Neuron (in vitro differentiated cells): ENCODE results near the gene GPC6.

Experiments used
- H2AFZ ChIP-seq: one replicate; pipeline ENCODE4 v1.6.1; 2013; ENCODE audit warnings: low read depth, mild to moderate bottlenecking, inconsistent platforms, low read length, moderate library complexity
- H3K27me3 ChIP-seq: one replicate; pipeline ENCODE4 v1.6.1; 2013; ENCODE audit warnings: low read length; ENCODE audit not compliant: insufficient read depth
- H3K36me3 ChIP-seq: one replicate; pipeline ENCODE4 v1.6.1; 2013; ENCODE audit warnings: low read length; ENCODE audit not compliant: insufficient read depth
- H3K4me1 ChIP-seq: one replicate; pipeline ENCODE4 v1.6.1; 2013; ENCODE audit warnings: low read length; ENCODE audit not compliant: insufficient read depth
- H3K4me3 ChIP-seq: 2 replicates; pipeline ENCODE4 v1.5.1; 2013; ENCODE audit warnings: mild to moderate bottlenecking, low read length, moderate library complexity
- H3K9me3 ChIP-seq: one replicate; pipeline ENCODE4 v1.6.1; 2013; ENCODE audit warnings: low read length

GPC6 gene

GRCh38 chr13:93867481-93867880, 640.9 kb downstream of the GPC6 start:
- Histone ChIP-seq H3K4me3 (no peak overlapping the region), H3K9me3 (no peaks in the 10 kb centered on the region), H3K27me3 (no peaks in the 10 kb centered on the region), H3K4me1 (no peaks in the 10 kb centered on the region), H3K36me3 (no peaks in the 10 kb centered on the region), H2AFZ (no peak overlapping the region)

DNA sequence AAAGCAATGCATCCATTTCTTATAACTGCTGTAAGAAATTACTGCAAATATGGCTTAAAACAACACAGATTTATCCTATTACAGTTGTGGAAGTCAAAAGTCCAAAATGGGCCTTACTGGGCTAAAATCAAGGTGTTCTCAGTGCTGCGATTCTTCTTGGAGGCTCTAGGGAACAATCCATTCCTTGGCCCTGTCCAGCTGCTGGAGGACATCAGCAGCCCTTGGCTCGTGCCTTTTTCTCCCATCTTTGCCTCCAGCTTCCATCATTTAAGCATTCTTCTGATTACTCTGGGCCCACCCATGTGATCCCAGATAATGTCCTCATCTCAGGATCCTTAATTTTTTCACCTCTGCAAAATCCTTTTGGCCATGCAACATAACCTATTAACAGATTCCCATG, 645.8 kb downstream of the GPC6 start:
- Histone ChIP-seq H2AFZ (no peak overlapping the region), H3K4me1 (no peaks in the 10 kb centered on the region), H3K9me3 (no peaks in the 10 kb centered on the region), H3K36me3 (no peaks in the 10 kb centered on the region), H3K27me3 (no peaks in the 10 kb centered on the region), H3K4me3 (no peak overlapping the region)

- H3K36me3 ChIP-seq: no peaks in the 10 kb centered on the region
- H3K4me1 ChIP-seq: no peaks in the 10 kb centered on the region
- no peaks in the 10 kb centered on the region for H3K9me3 ChIP-seq
- no peak overlapping the region for H2AFZ ChIP-seq
- H3K4me3 ChIP-seq: no peak overlapping the region
- no peaks in the 10 kb centered on the region for H3K27me3 ChIP-seq
Measured at GRCh38 chr13:93872786-93873347, 646.3 kb downstream of the GPC6 start.

DNA sequence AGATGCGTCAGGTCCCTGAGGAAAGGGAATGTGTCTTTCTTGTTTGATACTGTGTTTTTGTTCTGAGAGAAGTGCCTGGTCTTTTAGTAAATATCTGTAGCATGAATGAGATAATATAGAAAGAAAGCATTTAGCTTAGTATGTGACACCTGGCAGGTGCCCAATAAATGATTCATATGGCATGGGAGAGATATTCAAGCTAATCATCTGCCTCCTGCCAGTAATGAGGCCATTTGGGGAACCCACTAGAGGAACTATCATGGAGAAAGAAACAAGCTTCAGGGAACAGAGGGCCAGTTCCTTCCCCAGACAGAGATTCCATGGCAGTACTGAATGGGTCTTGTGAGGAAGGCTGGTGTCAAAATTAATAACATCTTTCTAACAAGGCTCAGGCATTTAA, 648.9 kb downstream of the GPC6 start:
- no peaks in the 10 kb centered on the region for H3K36me3 ChIP-seq
- H3K4me1 ChIP-seq: no peaks in the 10 kb centered on the region
- H3K4me3 ChIP-seq: no peak overlapping the region
- H3K27me3 ChIP-seq: no peaks in the 10 kb centered on the region
- H2AFZ ChIP-seq: no peak overlapping the region
- no peaks in the 10 kb centered on the region for H3K9me3 ChIP-seq

DNA sequence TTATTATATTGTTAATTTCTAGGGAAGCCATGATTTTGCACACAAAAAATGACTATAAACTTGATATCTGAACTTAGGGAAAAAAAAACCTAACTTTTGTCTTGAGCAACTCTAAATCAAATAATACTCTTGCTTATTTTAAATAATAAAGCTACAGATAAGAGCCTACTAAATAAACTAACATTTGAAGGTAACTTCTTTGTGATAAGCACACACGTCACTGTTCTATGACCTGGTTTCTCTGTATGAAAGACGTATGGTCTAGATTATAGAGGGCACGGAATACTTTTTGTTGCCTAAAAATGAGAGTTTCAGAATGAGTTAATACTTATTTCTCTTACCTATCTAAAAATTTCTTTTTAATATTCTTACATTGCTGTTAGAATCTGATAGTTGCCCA, 649.6 kb downstream of the GPC6 start:
- no peak overlapping the region for H3K4me3 ChIP-seq

DNA sequence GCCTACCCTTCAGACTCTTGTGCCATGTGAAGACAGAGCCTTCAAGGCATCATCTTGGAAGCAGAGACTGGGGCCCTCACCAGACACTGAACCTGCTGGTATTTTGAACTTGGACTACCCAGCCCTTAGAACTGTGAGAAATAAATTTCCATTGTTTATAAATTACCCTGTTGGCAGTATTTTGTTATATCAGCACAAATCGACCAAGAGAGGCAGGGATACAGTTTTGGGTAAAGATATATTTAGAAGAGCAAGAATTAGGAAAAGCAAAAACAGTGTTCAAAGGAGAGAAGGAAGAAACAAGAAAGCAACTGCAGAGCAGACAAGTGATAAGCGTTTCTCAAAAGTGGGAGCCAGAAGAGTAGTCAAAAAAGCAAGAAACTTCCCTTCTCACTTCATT, 652.1 kb downstream of the GPC6 start:
- H3K9me3 ChIP-seq: no peaks in the 10 kb centered on the region
- no peaks in the 10 kb centered on the region for H3K36me3 ChIP-seq
- no peaks in the 10 kb centered on the region for H3K4me1 ChIP-seq
- no peak overlapping the region for H2AFZ ChIP-seq
- H3K27me3 ChIP-seq: no peaks in the 10 kb centered on the region
- no peak overlapping the region for H3K4me3 ChIP-seq

More for the DNA sequence above, 649.6 kb downstream of the GPC6 start:
- no peaks in the 10 kb centered on the region for H3K36me3 ChIP-seq
- no peak overlapping the region for H2AFZ ChIP-seq
- H3K27me3 ChIP-seq: no peaks in the 10 kb centered on the region
- no peaks in the 10 kb centered on the region for H3K9me3 ChIP-seq
- no peaks in the 10 kb centered on the region for H3K4me1 ChIP-seq

- no peak overlapping the region for H2AFZ ChIP-seq
- H3K27me3 ChIP-seq: no peaks in the 10 kb centered on the region
- no peaks in the 10 kb centered on the region for H3K36me3 ChIP-seq
- H3K4me3 ChIP-seq: no peak overlapping the region
- no peaks in the 10 kb centered on the region for H3K4me1 ChIP-seq
- H3K9me3 ChIP-seq: no peaks in the 10 kb centered on the region
Measured at GRCh38 chr13:93881411-93881810, 654.8 kb downstream of the GPC6 start.

DNA sequence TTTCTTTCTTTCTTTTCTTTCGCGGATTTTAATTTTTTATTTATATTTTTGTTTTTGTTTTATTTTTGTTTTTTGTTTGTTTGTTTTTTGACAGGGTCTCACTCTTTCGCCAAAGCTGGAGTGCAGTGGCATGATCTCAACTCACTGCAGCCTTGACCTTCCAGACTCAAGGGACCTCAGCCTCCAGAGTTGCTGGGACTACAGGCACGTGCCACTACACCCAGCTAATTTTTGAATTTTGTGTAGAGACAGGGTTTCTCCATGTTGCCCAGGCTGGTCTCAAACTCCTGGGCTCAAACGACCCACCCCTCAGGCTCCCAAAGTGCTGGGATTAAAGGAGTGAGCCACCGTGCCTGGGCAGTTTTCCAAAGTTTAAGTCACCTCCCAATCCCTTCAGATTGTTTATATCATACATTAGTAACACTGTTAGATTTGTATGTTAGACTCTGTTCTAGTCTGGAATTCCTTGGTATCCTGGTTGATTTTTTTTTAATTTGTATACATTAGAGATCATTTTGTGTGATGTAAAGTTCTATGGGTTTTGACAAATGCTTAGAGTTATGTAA, 655.6 kb downstream of the GPC6 start:
- Histone ChIP-seq H3K4me3 (no peak overlapping the region), H3K9me3 (no peaks in the 10 kb centered on the region), H3K36me3 (no peaks in the 10 kb centered on the region)

DNA sequence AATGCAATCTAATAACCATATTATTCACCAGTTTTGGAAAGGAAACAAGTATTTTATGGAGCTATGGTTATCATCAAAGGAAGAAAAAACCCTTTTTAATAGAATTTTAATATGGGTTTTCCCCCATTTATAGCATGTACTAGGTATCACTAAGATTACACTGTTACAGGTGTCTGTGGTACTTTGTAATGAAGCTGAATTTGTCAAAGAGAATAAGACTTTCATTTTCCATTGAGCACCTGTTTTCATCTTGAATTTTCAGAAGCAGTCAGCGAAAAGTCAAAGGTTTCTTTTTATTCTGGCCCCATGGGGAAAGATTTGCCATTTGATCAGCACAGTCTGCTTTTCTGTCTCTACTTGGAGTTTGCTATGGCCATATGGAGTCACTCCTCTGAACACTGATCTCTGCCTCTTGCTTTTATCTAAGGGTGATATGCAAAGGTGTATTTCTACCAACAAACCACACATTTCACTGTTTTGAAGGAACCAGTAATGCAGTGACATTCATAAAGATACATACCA, 662.9 kb downstream of the GPC6 start:
- Histone ChIP-seq H3K27me3 (no peaks in the 10 kb centered on the region), H2AFZ (no peak overlapping the region), H3K36me3 (no peaks in the 10 kb centered on the region), H3K4me1 (peaks cover 9% of the 10 kb centered on the region), H3K9me3 (no peaks in the 10 kb centered on the region), H3K4me3 (no peak overlapping the region)

More for the DNA sequence above, 655.6 kb downstream of the GPC6 start:
- H3K4me1 ChIP-seq: no peaks in the 10 kb centered on the region
- H2AFZ ChIP-seq: no peak overlapping the region
- H3K27me3 ChIP-seq: no peaks in the 10 kb centered on the region

- no peaks in the 10 kb centered on the region for H3K27me3 ChIP-seq
- no peaks in the 10 kb centered on the region for H3K4me1 ChIP-seq
- H2AFZ ChIP-seq: no peak overlapping the region
- H3K4me3 ChIP-seq: no peak overlapping the region
- H3K36me3 ChIP-seq: no peaks in the 10 kb centered on the region
- H3K9me3 ChIP-seq: no peaks in the 10 kb centered on the region
Measured at GRCh38 chr13:93899981-93900380, 673.4 kb downstream of the GPC6 start.

DNA sequence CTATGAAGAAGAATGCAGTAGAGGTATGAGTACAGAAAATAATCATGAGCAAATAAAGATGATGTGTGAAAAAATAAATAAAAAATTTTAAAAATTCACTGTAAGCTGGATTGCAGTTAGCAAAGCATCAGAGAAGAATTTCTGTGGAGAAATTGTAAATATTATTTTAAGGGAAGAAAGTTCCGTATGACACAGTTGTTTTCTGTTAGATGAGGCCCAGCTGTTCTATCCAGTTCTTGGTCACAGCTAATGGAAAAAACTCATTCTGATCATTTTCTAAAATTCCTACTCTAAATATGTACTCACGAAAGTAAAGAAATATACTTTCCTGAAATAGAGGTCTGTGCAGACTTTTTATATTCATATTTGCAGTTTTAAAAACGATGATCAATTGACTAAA, 674.1 kb downstream of the GPC6 start:
- Histone ChIP-seq H3K4me3 (no peak overlapping the region), H3K27me3 (no peaks in the 10 kb centered on the region), H3K4me1 (no peaks in the 10 kb centered on the region), H3K36me3 (no peaks in the 10 kb centered on the region), H3K9me3 (no peaks in the 10 kb centered on the region), H2AFZ (no peak overlapping the region)

- no peaks in the 10 kb centered on the region for H3K36me3 ChIP-seq
- H3K9me3 ChIP-seq: no peaks in the 10 kb centered on the region
- H3K27me3 ChIP-seq: no peaks in the 10 kb centered on the region
- no peak overlapping the region for H3K4me3 ChIP-seq
- no peak overlapping the region for H2AFZ ChIP-seq
- no peaks in the 10 kb centered on the region for H3K4me1 ChIP-seq
Measured at GRCh38 chr13:93903909-93904308, 677.3 kb downstream of the GPC6 start.

DNA sequence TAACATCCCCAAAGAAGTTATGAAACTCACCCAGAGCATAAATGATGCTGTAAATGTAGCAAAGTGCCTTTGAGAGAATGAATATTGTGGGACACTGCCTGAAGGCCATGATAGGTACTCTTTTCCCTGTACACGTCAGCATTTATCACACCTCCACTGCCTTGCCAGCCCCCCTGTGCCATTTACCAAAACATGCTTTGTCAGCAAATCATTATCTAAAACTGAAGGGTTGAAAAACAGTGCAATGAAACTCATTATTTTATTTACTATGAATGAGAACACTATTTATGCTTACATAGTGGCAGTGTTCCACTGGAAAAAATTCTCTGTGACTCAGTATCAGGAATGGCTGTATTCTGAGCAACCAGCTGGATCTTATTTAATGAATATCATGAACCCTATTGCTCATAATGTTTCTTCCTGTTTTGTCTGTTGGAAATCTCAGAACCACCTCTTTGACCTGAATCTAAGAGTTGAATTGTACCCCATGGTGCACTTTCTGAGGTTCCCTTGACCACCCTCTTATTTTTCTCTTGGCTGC, 688.7 kb downstream of the GPC6 start:
- no peaks in the 10 kb centered on the region for H3K27me3 ChIP-seq
- H3K36me3 ChIP-seq: no peaks in the 10 kb centered on the region
- H3K4me3 ChIP-seq: no peak overlapping the region
- H3K4me1 ChIP-seq: no peaks in the 10 kb centered on the region
- H3K9me3 ChIP-seq: no peaks in the 10 kb centered on the region
- H2AFZ ChIP-seq: no peak overlapping the region
